ENCODE results near the gene MYRFL. TPM values are rescaled to one million over a fixed set of nuclear protein-coding genes. Genes with fewer than 3 reads are reported as not detected.
"Not testable (repeated sequence)": the region's sequence is repeated elsewhere in the genome, so short reads cannot be mapped to it uniquely, and the experiment has no call there.

MYRFL gene
- total RNA-seq = under 1 TPM; 0.15 to 0.65 TPM
- long read RNA-seq = 0 reads

GRCh38 chr12:69824966-69825560 lies at the start of gene MYRFL:
Gene MYRFL (plus strand): TSS chr12:69825227. CDS start chr12:69825518, 291 bp downstream.
- DNase-seq = no peak
- ATAC-seq = no peak

GRCh38 chr12:69779928-69780327 lies 45.1 kb upstream of the MYRFL start:
- DNase-seq = no peak
- ATAC-seq = no peak
- intact Hi-C loops (cut with DNase I) = no loop called here

More at GRCh38 chr12:69824966-69825560, at the start of gene MYRFL:
- intact Hi-C loops (cut with DNase I) = no loop called here

GRCh38 chr12:69783365-69783764 lies 41.7 kb upstream of the MYRFL start:
- DNase-seq (no peak), ATAC-seq (no peak)
- intact Hi-C loops (cut with DNase I) = no loop called here

- DNase-seq = no peak
- ATAC-seq = no peak
- intact Hi-C loops (cut with DNase I) = no loop called here
These were observed 35.7 kb upstream of the MYRFL start for GRCh38 chr12:69789351-69789750.

GRCh38 chr12:69792533-69792932 lies 32.5 kb upstream of the MYRFL start:
- DNase-seq = no peak
- no peak for ATAC-seq
- intact Hi-C loops (cut with DNase I) = no loop called here

DNA sequence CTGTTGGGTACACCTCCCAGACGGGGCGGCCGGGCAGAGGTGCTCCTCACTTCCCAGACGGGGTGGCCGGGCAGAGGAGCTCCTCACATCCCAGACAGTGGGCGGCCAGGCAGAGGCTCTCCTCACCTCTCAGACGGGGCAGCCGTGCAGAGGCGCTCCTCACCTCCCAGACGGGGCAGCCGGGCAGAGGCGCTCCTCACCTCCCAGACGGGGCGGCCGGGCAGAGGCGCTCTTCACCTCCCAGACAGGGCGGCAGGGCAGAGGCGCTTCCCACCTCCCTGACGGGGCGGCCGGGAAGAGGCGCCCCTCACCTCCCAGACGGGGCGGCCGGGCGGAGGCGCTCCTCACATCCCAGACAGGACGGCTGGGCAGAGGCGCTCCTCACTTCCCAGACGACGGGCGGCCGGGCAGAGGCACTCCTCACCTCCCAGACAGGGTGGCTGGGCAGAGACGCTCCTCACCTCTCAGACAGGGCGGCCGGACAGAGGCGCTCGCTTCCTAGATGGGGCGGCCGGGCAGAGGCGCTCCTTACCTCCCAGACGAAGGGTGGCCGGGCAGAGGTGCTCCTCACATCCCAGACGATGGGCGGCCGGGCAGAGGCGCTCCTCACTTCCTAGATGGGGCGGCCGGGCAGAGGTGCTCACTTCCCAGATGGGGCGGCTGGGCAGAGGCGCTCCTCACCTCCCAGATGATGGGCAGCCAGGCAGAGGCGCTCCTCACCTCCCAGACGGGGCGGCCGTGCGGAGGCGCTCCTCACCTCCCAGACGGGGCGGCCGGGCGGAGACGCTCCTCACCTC lies 17.7 kb upstream of the MYRFL start:
- DNase-seq; ATAC-seq; intact Hi-C loops (cut with DNase I): not testable (repeated sequence)

- no peak for ATAC-seq
- DNase-seq = no peak
- intact Hi-C loops (cut with DNase I) = no loop called here
These were observed 14.0 kb upstream of the MYRFL start for GRCh38 chr12:69810870-69811498.

DNA sequence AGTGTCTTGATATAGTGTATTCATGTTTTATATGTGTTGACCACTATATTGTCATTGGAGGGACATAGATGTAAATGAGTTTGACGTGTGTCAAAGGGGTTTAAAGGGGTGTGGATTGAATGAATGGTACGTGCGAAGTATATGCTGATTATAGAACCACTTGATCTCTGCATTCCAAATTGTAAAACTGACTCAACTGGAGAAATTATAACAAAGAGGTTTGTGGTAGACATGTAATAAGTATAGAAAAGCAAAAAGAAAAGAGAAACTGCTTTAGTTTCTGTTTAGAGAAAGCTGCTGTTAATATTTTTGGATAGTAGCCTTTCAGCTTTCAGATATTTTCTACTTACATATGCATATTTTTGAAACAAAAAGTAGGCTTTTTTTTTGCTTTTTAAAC lies 8.9 kb upstream of the MYRFL start:
- ATAC-seq (no peak), DNase-seq (no peak)
- intact Hi-C loops (cut with DNase I) = no loop called here

DNA sequence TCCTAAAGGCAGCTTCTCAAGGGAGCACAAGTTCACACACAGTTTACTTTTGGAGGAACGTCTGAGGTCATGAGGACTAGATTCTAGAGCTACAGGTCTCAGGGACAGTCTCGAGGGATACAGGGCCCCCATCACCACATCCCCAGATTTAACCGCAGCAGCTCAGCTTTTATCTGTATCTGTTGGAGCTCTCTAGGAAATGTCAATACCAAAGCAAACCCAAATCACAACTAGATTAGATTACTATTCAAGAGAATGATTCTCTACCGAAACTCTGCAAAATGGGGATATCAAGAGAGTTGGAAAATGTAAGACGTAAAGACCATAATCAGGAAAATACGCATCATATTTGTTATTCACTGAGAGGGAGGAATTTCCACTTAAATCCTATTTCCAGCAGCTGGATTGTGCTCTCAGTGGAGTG lies 4.0 kb upstream of the MYRFL start:
- ATAC-seq (peak in 1 of 2 donors; percentile 29), DNase-seq (no peak)
- intact Hi-C loops (cut with DNase I) = no loop called here

DNA sequence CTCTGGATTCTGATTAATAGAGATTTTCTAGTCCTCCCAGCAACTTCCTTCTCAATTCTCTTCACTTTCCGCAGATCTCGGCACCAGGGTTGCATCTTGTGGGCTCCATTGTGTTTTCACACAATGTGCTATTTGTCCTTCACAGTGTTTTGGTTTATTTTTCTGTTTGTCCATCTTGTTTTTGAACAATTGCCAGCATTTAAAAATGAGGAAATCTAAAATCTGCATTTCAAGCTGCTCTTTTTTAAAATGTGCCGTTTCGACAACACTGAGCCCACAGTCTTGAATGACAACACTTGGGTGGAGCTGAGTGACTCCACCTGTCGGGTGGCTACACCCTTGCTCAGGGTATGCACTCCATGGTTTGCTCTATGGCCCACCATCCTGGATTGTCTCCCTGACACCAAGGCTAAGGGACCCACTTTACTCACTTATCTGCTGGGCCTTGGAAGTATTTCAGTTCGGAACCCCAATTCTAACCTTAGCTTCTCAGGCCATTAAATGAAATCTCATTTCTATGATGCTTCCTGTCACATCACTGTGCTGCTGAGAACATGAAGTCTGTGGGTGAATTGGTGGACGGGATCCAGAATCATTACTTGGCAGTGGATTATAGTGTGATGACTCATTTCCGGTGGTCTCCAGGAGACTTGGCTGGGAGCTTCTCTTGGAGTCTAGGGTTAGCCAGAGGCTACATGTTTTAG lies 3.4 kb upstream of the MYRFL start:
- peak in 1 of 2 donors; percentile 78 for ATAC-seq
- intact Hi-C loops (cut with DNase I) = no loop called here

GRCh38 chr12:69822201-69822860 lies 2.7 kb upstream of the MYRFL start:
- no peak for DNase-seq
- no peak for ATAC-seq
- intact Hi-C loops (cut with DNase I) = no loop called here

More for the DNA sequence above, 3.4 kb upstream of the MYRFL start:
- DNase-seq = no peak

- ATAC-seq (no peak), DNase-seq (no peak)
- intact Hi-C loops (cut with DNase I) = no loop called here
These were observed 999 bp upstream of the MYRFL start for GRCh38 chr12:69824028-69824427.

DNA sequence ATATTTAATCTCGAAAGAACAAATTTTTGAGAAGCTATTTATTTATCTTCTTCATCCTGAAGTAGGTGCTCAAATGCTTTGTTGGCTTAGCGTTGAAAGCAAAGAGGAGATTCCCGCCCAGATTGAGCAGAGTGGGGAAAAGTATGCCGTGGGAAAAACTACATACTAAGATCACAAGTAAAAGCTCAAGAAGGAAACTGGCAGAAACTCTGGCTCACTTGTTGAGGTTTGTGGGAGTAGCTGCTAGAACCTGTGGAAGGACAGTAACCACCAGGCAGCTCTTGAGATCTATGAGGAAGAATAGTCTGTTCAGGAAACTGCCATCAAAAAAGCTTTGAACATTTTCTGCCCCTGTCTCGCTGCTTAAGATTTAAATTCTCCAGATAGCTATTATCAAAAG lies 3.9 kb downstream of the MYRFL start:
- no peak for DNase-seq
- no peak for ATAC-seq
- intact Hi-C loops (cut with DNase I) = no loop called here

GRCh38 chr12:69833696-69834095 lies 8.7 kb downstream of the MYRFL start:
- no peak for DNase-seq
- intact Hi-C loops (cut with DNase I) = no loop called here
- no peak for ATAC-seq

GRCh38 chr12:69834147-69834546 lies 9.1 kb downstream of the MYRFL start:
- intact Hi-C loops (cut with DNase I) = no loop called here
- DNase-seq (no peak), ATAC-seq (no peak)

DNA sequence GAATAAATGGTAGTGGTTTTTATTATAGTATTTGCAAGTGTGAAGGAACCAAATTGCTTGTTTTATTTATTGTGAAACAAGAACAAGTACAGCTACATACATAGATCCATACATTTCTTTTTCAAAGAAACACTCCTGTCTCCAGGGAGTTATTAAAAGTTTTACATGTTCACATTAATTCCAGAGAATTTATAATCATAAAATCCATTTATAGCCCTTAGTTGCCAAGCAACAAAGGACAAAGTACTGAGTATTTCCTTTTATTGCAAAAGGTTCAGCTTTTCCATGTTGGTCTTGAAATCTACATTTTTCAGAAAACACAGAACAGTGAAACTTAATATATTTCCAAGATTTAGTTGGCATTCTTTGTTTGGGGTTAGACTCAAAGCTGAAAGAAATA lies 9.5 kb downstream of the MYRFL start:
- no peak for ATAC-seq
- DNase-seq = no peak
- intact Hi-C loops (cut with DNase I) = no loop called here

- DNase-seq = no peak
- intact Hi-C loops (cut with DNase I) = no loop called here
- peak in 1 of 2 donors; percentile 50 for ATAC-seq
These were observed 10.1 kb downstream of the MYRFL start for GRCh38 chr12:69835081-69835480.

GRCh38 chr12:69836015-69836414 lies 11.0 kb downstream of the MYRFL start:
- ATAC-seq (no peak), DNase-seq (no peak)
- intact Hi-C loops (cut with DNase I) = no loop called here

DNA sequence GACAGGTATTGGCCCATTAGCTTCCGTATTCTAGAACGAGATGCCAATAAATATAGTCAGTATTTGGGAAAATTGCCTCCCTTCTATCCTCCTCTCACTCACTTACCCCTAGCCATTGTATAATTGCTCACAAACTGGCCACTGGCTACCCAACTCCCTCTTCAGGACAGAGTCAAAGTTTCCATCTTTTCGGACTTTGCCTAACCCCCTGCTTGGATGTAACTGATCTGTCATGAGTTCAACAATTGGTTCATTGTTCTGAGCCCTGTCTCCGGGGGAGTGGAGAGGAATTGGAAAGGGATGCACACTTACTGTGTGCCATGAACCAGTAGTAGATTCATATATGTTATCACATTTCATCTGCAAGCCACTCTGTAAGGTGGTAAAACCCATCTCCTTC lies 12.2 kb downstream of the MYRFL start:
- intact Hi-C loops (cut with DNase I) = no loop called here
- ATAC-seq (no peak), DNase-seq (no peak)
